Measurements from ENCODE around the gene LINGO1.

The LINGO1 gene, protein sequence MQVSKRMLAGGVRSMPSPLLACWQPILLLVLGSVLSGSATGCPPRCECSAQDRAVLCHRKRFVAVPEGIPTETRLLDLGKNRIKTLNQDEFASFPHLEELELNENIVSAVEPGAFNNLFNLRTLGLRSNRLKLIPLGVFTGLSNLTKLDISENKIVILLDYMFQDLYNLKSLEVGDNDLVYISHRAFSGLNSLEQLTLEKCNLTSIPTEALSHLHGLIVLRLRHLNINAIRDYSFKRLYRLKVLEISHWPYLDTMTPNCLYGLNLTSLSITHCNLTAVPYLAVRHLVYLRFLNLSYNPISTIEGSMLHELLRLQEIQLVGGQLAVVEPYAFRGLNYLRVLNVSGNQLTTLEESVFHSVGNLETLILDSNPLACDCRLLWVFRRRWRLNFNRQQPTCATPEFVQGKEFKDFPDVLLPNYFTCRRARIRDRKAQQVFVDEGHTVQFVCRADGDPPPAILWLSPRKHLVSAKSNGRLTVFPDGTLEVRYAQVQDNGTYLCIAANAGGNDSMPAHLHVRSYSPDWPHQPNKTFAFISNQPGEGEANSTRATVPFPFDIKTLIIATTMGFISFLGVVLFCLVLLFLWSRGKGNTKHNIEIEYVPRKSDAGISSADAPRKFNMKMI

DNA sequence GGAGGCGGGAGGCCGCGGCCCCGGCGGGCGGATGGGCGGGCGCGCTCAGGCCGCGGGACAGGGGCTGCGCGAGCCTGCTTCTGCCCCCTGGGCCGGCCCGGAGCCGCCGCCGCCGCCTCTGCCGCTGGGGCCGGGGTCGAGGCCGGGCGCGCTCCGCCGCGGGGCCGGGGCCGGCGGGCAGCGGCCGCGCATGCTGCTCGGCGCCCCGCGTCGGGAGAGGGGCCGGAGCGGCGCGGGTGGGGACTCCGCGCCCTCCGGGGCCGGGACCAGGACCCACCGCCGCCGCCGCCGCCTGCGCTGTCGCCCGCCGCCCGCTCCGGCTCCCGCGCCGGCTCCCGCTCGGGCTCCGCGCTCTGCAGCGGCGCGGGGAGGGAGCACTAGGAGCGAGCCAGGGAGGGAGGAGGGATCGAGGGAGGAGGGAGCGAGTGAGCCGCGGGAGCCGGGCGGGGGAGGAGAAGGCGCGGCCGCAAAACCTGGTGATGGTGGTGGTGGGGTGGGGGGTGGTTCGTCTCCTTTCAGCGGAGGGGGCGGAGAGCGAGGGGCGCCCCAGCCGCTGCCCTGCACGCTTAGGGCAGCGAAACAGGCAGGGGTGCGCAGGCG lies at the start of gene LINGO1:
LINGO1 (minus strand) TSS at position 379 of the 600 bp plus-strand sequence. CDS start 597 bp downstream, outside the sequence.
- no peak for DNase-seq

DNA sequence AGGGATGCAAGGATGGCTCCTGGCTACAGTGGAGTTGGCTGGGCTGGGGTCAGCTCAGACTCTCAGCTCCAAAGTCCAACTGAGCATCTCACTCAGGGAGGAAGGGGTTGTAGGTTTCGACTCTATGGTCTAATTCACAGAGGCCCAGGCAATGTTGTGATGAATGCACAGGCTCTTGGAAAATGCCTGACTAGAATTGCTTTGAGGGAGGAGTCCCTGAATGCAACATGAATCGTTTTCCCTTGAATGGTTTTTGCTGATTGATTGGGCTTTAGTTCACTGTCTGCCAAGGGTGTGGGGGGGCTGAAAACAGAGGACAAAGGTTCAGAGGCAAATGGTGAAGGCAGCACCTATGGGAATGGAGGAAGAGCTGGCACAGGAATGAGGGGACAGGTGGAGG lies 48.6 kb upstream of the LINGO1 start:
- DNase-seq, result no peak

DNA sequence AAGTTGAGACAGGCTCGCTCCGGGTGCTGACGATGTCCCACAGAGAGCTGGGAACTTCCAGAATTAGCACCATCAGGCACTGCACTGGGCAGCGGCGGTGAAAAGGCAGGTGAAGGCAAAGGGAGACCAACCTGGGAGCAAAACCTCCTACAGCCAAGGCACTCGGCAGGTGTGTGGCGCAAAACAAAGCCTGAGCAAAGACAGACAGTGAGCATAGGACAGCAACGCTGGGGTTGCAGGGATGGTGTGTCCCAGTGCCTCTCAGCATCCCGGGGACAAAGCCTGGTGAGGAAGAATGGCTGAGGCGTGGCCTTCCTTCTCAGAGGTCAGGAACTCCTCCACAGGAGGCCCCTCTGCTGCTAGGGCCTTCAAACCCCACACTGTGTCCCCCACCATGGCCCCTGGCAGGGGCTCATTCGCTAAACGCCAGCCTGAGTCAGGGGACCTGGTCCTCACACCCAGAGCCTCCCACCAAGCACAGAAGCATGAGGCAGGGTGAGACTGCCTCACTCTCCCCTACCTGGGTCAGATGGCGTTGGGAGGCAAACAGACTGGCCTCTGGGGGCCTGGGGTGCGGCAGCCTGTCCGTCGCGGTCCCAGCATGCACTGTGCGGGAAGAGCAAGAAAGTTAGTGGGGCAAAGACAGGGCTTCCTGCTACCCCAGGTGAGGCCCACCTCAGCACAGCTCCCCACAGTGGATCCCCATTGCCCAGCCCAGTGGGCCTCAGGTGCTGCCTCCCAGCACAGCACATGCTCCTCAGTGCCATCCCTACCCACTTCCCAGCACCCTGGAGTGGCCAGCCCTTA lies 44.1 kb upstream of the LINGO1 start:
- no peak for DNase-seq

DNA sequence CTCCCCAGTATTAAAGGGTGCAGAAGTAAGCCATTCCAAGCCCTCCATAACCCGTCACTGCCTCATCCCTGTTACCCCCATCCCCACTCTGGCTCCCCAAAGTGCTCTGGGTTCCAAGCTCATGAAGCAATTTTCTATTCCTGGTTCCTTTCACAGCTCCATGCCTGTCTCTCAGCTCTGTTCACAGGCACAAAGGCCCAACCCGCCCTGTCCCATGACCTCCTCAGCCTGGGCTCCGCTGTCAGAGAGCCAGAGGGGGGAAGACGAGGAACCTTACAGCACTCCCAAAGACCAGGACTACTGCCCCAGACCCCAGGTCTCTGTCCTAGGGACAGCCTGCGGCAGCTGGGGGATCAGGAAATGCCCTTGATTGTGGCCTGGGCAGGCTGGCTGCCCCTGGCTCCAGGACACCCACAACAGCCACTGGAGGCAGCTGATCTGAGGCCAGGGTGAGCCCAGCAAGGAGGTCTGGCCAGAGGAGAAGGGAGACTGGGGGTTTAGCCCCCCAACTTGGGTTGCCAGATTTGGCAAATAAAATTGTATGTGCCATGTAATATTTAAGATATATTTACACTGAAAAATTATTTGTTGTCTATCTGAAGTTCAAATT lies 43.2 kb upstream of the LINGO1 start:
- no peak for DNase-seq

DNA sequence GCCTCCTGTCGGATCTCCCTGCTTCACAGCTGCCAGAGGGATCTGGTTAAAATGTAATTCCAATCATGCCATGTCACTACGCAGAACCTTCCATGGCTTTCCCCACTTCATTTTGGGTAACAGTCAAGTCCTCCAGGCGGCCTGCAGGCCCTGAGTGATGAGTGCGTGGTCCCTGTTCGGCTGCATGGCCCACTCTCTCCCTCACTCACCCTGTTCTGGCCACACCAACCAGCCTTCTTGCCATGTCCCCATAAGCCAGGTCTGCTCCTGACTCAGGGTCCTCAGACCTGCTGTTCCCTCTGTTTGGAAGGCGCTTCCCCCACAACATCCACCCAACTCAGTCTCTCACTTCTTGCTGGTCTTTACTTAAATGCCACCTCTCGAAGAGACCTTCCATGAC lies 41.6 kb upstream of the LINGO1 start:
- no peak for DNase-seq

DNA sequence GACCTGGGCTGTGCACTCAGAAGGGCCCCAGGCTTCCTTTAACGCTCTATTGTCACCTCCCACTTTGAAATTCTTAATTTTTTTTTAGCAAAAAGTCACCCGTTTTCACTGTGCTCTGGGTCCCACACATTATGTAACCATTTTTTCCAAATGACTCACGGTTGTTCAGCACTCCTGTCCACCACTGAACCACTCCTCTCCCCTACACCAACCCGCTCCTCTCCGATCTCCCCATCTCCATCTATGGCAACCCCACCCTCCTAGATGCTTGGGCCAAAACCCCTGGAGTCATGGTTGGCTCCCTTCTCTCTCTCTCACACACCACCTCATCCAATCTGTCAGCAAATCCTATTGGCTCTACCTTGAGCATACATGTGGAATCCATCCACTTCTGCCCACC lies 41.2 kb upstream of the LINGO1 start:
- DNase-seq, result no peak

DNA sequence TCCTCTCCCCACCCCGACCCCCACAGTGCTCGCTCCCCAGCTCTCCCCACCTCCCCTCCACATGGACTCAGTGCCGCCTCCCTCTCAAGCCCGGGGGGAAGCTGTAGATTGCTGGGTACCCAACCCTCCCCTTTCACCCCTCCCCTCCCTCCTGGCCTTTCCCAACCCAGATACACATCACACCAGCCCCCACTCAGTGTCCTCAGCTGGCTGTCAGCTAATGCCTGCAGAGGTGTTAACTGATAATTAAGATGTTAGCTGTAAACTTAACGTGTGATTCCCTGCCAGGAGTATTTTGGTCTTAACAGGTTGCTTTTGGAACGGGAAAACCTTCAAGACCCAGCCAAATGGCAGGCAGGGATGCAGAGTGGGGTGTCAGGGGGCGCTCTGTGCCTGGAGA lies 39.4 kb upstream of the LINGO1 start:
- no peak for DNase-seq

DNA sequence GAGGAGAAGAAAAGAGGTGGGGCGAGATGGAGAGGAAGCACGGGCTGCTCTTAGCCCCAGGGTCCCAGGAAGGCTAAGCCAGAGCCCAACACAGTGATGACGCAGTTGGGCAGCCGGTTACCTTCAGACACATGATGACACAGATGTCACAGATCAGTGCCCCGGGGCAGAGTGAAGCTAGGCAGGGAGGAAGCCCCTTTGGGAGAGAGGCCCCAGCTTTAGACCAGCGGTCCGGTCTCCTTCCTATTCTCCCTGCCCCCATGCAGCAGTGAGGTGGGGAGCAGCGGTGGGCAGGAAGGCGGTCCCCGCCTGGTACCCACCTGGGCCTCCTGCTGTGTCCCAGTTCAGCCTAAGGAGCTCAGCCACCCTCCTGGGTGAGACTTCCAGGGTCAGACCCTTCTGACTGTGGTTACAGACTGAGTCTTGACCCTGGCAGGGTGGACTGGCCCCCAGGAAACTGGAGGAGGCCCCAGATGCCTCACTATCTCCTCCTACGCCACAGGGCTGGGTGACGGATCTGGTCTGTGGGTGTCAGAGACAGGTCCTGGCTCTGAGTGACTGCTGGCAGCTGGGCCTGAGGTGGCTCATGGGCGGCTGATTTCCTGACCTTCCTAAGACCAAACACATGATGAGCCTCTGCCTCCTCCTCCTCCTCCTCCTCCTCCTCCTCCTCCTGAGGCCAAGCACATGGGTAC lies 38.8 kb upstream of the LINGO1 start:
- DNase-seq, result no peak

DNA sequence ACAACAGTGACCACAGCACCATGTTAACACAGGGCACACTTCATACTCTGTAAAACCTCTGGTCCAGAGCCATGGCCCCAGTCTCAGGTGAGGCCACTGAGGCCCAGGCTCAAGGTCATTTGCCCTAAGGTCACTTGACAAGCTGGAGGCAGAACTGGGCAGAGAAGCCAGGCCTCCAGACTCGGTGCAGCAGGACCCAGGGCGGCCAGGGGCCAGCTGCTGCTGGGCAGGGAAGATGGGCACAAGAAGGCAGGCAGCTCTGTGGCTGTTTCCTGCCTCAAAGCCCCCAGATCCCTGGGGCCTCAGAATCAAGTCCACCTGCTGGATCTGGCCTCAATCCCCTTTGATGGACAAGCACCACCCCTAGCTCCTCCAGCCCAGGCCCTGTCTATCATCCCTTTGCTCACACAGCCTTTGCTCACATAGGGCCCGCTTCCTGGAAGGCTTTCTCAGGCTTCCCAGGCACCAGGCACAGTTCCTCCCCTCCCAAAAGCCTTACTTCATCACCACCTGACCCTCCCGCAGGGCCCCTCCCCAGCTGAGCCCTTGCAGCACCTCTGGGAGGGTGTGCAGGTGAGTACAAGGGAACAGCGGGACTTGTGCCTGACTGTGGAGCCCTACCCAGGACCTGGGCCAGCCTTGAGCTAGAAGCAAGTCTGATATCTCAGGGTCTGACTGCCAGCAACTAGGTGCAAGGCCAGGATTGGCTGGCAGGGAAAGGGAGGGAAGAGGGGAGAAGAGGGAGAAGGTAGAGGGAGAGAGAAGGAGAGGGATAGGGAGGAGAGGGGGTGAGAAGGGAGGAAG lies 38.0 kb upstream of the LINGO1 start:
- DNase-seq, result no peak

DNA sequence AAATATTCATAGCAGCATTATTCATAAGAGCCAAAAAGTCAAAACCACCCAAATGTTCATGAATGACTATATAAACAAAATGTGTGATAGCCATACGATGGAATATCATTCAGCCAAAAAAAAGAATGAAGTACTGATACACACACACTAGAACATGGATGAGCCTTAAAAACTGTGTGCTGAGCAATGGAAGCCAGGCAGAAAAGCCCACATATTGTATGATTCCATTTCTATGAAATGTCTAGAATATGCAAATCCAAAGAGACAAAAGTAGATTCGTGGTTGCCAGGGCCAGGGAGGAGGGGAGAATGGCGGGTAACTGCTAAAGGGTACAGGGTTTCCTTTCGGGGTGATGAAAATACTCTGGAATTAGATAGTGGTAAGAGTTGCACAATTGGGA lies 37.2 kb upstream of the LINGO1 start:
- DNase-seq, result no peak

DNA sequence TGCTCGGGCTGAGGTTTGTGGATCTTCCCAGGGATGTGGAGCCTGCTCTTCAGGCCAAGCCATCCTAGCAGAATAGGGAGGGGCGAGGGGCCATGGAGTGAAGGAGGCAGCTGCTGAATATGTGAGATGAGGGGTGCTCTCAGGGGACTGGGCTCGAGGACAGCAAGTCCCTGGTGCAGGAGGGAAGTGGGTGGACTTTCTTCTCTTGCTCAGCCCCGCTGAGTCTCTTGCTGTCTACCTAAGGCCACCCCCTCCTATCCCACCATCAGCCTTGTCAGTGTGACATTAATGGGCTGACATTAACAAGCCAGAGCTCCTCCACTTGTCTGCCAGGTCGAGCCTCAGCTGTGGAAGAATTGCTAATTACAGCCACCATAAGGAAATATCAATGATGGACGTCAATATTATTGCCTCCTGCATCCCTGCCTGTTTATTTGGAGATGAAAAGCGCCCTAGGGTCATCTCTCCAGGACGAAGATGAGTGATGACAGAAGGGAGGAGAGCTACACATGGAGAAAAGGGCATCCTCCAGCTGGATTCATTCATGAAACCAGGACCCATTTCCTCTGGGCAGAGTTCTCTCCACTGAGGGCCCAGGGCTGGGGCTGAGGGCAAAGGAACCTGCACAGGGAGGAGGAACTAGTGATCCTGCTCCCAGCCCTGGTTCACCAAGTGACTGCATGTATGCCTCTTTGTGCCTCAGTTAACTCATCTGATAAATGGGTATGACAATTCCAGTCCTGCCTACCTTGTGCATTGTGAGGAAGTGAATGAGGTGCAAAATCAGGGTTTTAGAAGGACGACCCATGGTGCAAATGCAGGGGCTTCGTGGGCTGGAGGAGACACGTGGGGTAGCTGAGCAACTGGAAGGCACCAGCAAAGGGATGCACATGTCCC lies 34.9 kb upstream of the LINGO1 start:
- no peak for DNase-seq

DNA sequence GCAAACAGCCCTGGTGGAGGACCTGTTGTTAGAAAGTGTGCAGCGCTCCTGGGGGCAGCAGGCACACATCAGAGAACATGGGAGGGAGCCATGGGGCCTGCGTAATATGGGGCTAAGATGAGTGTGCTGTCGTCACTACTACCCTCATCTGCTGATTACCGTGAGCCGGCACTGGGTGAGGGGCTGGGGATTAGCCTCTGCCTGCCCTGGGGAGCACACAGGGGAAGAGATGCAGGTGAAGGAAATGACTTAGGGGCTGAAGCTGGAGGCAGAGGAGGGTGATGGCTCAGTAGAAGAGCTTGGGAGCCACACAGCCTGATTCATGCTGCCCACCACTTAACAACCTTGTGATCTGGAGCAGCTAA lies 33.6 kb upstream of the LINGO1 start:
- DNase-seq, result no peak

DNA sequence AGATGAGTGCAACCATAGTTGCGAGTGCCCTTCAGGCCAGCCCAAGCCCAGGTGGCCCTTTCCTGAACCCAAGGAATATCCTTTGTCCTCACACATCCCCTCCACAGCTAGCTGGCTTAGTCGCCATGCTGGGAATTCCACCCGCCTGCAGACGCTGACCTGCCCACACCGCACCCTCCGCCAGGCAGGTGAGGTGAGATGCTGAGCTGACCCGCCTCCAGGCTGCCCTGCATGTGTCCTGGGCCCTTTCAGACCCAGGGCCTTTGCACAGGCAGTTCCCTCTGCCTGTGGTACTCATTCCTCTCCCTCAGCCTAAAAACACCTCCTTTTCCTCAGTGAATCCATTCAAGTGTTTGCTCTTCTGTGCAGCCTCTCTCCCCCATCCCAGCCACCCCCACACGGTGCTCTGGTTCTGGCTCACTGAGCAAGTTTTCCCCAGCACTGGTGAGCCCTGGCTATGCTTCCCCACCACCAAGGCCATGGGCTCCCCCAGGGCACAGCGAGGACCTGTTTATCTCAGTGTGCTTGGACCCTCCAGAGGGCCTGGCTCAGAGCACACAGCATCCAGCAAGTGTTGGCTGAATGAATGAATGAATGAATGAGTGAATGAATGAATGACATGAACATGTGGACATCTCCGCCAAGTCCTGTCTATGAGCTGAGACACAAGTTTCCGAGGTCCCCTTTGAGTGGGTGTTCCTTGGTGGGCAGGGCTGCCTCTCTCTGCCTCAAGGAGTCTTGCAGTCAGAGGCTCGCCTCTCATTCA lies 33.0 kb upstream of the LINGO1 start:
- DNase-seq, result no peak

DNA sequence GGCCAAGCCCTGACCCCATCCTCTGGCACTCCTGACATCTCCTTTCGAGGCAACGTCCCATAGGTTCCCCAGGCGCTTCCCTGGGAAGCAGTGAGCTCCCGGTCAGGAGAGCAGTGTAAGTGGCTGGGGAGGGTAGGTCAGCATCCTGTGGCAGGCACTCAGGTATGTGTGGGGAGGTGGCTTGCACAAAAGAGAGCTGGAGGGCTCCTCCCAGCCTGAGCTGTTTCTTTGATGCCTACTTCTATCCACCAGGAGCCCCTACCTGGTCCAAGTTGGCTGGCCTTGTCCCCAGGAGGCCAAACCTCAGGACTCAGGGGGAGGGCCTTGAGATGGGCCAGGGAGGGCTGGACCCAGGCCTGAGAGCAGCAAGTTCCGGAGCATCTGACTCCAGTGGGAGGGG lies 31.7 kb upstream of the LINGO1 start:
- DNase-seq, result no peak

DNA sequence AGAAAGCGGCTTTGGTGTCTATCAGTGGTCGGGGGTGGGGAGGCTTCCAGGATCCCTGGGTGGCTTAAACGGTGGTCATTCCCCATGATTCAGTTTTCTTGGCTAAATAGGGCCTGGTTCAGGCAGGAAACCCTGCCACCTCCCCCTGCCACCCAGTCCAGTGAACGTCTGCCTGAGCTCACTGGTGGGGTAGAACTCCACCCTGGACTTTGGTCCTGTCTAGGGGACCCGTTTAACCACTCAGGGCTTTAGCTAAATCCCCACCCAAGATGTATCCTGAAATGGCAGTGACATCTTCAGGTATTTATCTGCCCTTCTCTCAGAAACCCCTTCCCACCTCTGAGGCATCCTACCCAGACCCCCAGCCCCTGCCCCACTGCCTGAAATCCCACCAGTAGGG lies 30.5 kb upstream of the LINGO1 start:
- DNase-seq, result no peak

DNA sequence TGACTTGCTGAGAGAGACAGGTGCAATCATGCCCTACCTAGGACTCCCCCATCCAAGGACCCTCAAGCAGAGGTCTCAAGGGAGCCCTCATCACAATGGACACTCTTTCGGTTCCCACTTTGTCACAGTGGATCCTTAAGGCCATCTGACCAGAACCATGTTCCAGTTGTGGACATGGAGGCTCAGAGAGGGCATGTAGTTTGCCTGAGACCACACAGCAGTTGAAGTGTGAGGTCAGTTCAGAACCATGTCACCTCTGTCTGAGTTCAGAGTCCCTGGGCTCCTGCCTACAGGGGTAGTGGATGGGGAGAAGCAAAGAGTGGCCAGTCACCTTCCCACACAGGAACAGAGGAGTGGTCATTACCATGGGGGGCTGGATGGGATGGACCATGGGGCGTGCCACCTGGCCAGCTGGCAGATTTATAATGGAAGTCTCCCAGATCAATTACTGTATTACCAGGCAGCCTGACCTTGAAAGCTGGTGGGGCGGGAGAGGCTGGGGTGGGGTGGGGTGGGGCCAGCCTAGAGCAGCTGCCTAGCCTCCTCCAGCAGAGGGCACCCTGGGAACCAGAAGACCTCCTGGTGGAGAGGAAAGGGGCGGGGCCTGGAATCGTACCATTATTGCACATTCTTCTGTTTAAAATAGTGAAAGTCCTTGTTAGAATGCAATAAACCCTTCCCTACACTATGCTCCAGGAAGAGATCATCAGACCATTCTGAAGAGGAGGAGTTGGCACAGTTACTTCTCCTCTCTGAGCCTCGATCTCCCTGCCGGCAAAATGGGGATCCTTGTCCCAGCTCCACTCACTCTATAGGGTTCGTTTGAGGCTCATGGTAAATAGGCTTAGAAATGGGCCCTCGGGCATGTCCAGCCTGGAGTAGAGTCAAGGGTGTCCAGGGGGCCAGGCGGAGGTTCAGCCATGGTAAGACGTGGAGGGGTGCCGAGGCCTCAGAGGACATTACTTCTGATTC lies 26.9 kb upstream of the LINGO1 start:
- peak; percentile 36 for DNase-seq

DNA sequence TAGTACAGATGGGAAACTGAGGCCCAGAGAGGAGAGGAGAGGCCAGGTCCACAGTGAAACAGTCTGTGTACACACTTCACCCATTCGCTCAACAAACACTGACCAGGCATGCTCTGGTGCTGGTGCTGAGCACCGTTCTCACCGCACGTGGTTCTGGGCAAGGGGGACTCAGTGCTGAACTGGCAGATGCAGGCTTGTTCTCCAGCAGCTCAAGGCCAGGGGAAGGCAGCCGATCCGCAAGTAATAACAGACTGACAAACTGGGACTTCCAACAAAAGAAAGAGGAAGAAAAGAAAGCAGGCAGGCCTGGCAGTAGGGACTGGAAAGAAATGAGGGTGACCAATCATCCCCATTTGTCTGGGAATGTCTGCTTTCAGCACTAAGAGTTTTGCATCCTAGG lies 25.6 kb upstream of the LINGO1 start:
- DNase-seq, result no peak

DNA sequence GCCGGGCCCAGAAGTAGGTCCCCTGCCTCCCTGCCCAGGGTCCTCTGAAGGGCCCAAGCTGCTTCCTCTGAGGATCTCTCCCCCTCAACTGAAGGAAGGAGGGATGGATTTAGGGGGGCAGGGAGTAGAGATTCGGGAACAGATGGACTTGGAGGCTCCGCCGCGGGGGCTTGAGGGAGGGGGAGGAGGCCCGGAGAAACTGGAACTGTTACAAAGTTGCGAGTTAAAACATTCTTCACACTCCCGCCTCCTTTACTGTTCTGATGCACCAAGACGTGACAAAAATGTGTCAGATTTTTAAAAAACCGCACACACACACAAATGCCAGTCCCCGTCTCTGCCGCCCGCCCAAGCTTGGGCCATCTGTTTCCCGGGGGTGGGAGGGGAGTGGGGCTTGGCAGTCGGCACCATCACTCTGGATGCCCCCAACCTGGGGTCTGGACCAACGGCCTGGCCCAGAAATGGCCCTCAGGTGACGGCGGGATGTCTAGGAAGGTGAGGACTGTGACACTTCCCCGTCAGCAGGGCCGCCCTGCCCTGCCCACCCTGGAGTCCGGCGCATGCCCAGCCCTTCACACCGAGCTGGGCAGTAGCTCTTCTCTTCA lies 25.0 kb upstream of the LINGO1 start:
- DNase-seq, result no peak
